CD14-positive monocyte (primary cell): Measurements from ENCODE around the gene RPTOR. TPM values are rescaled to one million over a fixed set of nuclear protein-coding genes. Genes with fewer than 3 reads are reported as not detected.

Experiments
- DNase-seq, 3 donors: peaks; one replicate each; pipeline ENCODE4 v3.0.0-alpha.2; 2011 to 2022
- H2AFZ ChIP-seq: 2 replicates; pipeline ENCODE4 v1.6.0; 2012; ENCODE audit warnings: mild to moderate bottlenecking, low read depth, low read length, inconsistent platforms; ENCODE audit not compliant: insufficient read depth, poor library complexity, severe bottlenecking
- H3K27ac ChIP-seq, 2 donors: 1 replicate in 1 of 2; 2 replicates in 1 of 2; pipeline ENCODE4 v1.5.1; 2012 to 2013; ENCODE audit warnings: low read length in 2 of 2, control low read depth in 1 of 2, inconsistent platforms in 1 of 2, low read depth in 1 of 2, mild to moderate bottlenecking in 1 of 2
- H3K27me3 ChIP-seq, 2 donors: one replicate each; pipeline versions ENCODE4 v1.6.0 to v1.6.1; 2011 to 2013; ENCODE audit warnings: low read length in 2 of 2; ENCODE audit not compliant: control insufficient read depth in 2 of 2, insufficient read depth in 2 of 2
- H3K36me3 ChIP-seq, 2 donors: replicated peaks in 1 of 2; 1 replicate in 1 of 2; 2 replicates in 1 of 2; pipeline versions ENCODE4 v1.5.1 to v1.6.1; 2012 to 2013; ENCODE audit warnings: low read length in 2 of 2, control low read depth in 1 of 2, inconsistent platforms in 1 of 2, mild to moderate bottlenecking in 1 of 2; ENCODE audit not compliant: insufficient read depth in 2 of 2, control insufficient read depth in 1 of 2
- H3K4me1 ChIP-seq, 2 donors: 1 replicate in 1 of 2; 2 replicates in 1 of 2; pipeline versions ENCODE4 v1.5.1 to v1.6.1; 2012 to 2013; ENCODE audit warnings: low read length in 2 of 2, control low read depth in 1 of 2, inconsistent platforms in 1 of 2, mild to moderate bottlenecking in 1 of 2, moderate library complexity in 1 of 2; ENCODE audit not compliant: insufficient read depth in 2 of 2, control insufficient read depth in 1 of 2
- H3K4me2 ChIP-seq: replicated peaks from 2 replicates; pipeline ENCODE3; 2012; ENCODE audit warnings: low read length, moderate library complexity, mild to moderate bottlenecking; ENCODE audit not compliant: poor library complexity, severe bottlenecking; ENCODE audit errors: extremely low read depth
- H3K4me3 ChIP-seq, 3 experiments: fragments of 200-600 bp in 1 of 3; sonication (generic) in 1 of 3; replicated peaks in 1 of 3; 1 replicate in 2 of 3; 2 replicates in 1 of 3; pipeline ENCODE4 v1.5.1; 2011 to 2013; ENCODE audit warnings: low read length in 3 of 3, mild to moderate bottlenecking in 3 of 3, control low read depth in 2 of 3, low read depth in 2 of 3, inconsistent platforms in 1 of 3, moderate library complexity in 1 of 3
- H3K79me2 ChIP-seq: 2 replicates; pipeline ENCODE4 v1.6.0; 2012; ENCODE audit warnings: mild to moderate bottlenecking, control low read depth, inconsistent platforms, low read length, moderate library complexity; ENCODE audit not compliant: insufficient read depth
- H3K9ac ChIP-seq: 2 replicates; pipeline ENCODE4 v1.6.0; 2017; ENCODE audit warnings: low read length, mild to moderate bottlenecking; ENCODE audit not compliant: insufficient read depth, poor library complexity, severe bottlenecking
- H3K9me3 ChIP-seq, 2 donors: replicated peaks in 1 of 2; 1 replicate in 1 of 2; 2 replicates in 1 of 2; pipeline versions ENCODE4 v1.5.1 to v1.6.1; 2012 to 2013; ENCODE audit warnings: low read length in 2 of 2, control low read depth in 1 of 2; ENCODE audit not compliant: control insufficient read depth in 1 of 2, insufficient read depth in 1 of 2
- H4K20me1 ChIP-seq: 2 replicates; pipeline ENCODE4 v1.6.0; 2012; ENCODE audit warnings: mild to moderate bottlenecking, low read length, control low read depth, moderate library complexity; ENCODE audit not compliant: insufficient read depth
- H3K27ac Mint-ChIP-seq, 7 donors: one replicate each; pipeline ENCODE4 v1.8.0; 2020; ENCODE audit warnings: mild to moderate bottlenecking in 7 of 7, mixed read lengths in 7 of 7, moderate library complexity in 6 of 7, inconsistent platforms in 2 of 7
- H3K27me3 Mint-ChIP-seq, 3 donors: one replicate each; pipeline ENCODE4 v1.8.0; 2021 to 2022; ENCODE audit warnings: low read depth in 3 of 3, mild to moderate bottlenecking in 3 of 3, mixed read lengths in 3 of 3, moderate library complexity in 3 of 3, inconsistent platforms in 1 of 3
- H3K36me3 Mint-ChIP-seq, 2 donors: one replicate each; pipeline ENCODE4 v1.8.0; 2020; ENCODE audit warnings: mixed read lengths in 2 of 2, inconsistent platforms in 1 of 2, mild to moderate bottlenecking in 1 of 2
- H3K4me1 Mint-ChIP-seq: one replicate; pipeline ENCODE4 v1.8.0; 2020; ENCODE audit warnings: mild to moderate bottlenecking, mixed read lengths
- H3K4me3 Mint-ChIP-seq, 2 donors: one replicate each; pipeline ENCODE4 v1.8.0; 2020; ENCODE audit warnings: mild to moderate bottlenecking in 2 of 2, mixed read lengths in 2 of 2, moderate library complexity in 1 of 2
- H3K9me3 Mint-ChIP-seq, 7 donors: one replicate each; pipeline ENCODE4 v1.8.0; 2020 to 2022; ENCODE audit warnings: mixed read lengths in 7 of 7, mild to moderate bottlenecking in 6 of 7, moderate library complexity in 6 of 7, inconsistent platforms in 2 of 7
- WGBS: methylation state at CpG from one replicate; pipeline ENCODE4 v1.1.5; 2013; ENCODE audit warnings: missing lambda C conversion rate; ENCODE audit not compliant: insufficient coverage; 5-methylcytosine and 5-hydroxymethylcytosine counted together
- intact Hi-C, 2 donors: fragments of 100-400 bp; cut with micrococcal nuclease; formaldehyde crosslinking; loops; one replicate each; pipeline versions ENCODE4 v1.15.0 to v1.15.1; 2023
- polyA plus RNA-seq, 3 donors: library from polyadenylated mRNA; depleted of rRNA in 1 of 3; unstranded in 2 of 3; stranded (reverse) in 1 of 3; fragments of 300-500 nt in 2 of 3; fragments of >200 nt in 1 of 3; fragmentation: Illumina TruSeq in 2 of 3; gene quantifications; 1 replicate in 2 of 3; 2 replicates in 1 of 3; pipeline ENCODE4 v1.2.3, GENCODE V29; 2012 to 2021
- TF ChIP-seq, protein P1 (sequence below): fragments of 200-600 bp; IDR thresholded peaks from one replicate; pipeline ENCODE4 v1.8.0; 2022; ENCODE audit warnings: antibody characterized with exemption, mild to moderate bottlenecking

RPTOR gene
- polyA plus RNA-seq, 3 donors: 1.1 to 8.7 (median 2.6) TPM

DNA sequence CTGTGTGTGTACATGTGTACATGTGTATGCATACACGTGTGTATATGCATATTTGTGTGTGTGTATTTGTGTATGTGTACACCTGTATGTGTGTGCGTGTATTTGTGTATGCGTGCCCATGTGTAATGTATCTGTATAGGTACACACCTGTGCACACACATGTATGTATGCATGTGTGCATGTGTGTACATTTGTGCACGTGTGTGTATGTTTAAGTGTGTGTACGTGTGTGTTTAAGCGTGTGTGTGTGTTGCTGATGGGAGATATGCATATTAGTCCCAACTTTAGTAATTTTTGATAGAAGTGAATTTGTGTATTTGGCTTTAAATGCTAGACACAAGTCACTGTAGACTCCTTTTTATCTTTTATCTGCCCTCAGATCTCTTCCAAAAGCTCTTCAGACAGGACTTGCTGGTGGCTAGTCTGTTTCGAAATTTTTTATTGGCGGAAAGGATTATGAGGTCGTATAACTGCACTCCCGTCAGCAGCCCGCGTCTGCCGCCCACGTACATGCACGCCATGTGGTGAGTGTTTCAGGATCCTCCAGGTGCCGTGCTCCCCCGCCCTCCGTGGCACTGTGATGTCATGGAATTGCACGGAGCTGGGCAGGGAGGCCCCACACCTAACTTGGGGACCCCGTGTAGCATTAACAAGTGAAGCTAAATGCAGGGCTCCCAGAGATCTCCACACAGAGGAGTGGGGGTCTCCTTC, 278.2 kb downstream of the RPTOR start:
- 76% methylated on average over 16 of the region's 20 CpGs for WGBS
- intact Hi-C loops: loop anchor here in 1 of 2 donors (10.0 kb wide), 1 partner anchor 152 kb away; no protein-coding TSS in a partner anchor
- Histone ChIP-seq H3K4me3 (no peak overlapping the region), H4K20me1 (no peaks in the 10 kb centered on the region), H3K27ac (no peak overlapping the region), H3K27me3 (no peaks in the 10 kb centered on the region), H3K9me3 (peaks cover 9 to 12% of the 10 kb centered on the region in 2 donors), H3K36me3 (peaks cover 22 to 45% of the 10 kb centered on the region in 2 donors), H3K9ac (no peak overlapping the region), H2AFZ (no peak overlapping the region), H3K4me1 (peaks cover 20 to 50% of the 10 kb centered on the region in 2 donors), H3K79me2 (no peaks in the 10 kb centered on the region), H3K4me2 (no peak overlapping the region)
- H3K4me3 Mint-ChIP-seq: no peak overlapping the region
- H3K36me3 Mint-ChIP-seq: peaks cover 51 to 65% of the 10 kb centered on the region in 2 donors
- no peak for DNase-seq
- H3K4me1 Mint-ChIP-seq: peaks cover 36% of the 10 kb centered on the region
- peaks cover 6 to 19% (median 10%) of the 10 kb centered on the region in 7 donors for H3K9me3 Mint-ChIP-seq
- peaks cover 0 to 5% (median 0%) of the 10 kb centered on the region in 3 donors for H3K27me3 Mint-ChIP-seq
- peak overlapping the region in 2 of 7 donors; percentile 3 to 66 for H3K27ac Mint-ChIP-seq
- TF ChIP-seq, protein P1, sequence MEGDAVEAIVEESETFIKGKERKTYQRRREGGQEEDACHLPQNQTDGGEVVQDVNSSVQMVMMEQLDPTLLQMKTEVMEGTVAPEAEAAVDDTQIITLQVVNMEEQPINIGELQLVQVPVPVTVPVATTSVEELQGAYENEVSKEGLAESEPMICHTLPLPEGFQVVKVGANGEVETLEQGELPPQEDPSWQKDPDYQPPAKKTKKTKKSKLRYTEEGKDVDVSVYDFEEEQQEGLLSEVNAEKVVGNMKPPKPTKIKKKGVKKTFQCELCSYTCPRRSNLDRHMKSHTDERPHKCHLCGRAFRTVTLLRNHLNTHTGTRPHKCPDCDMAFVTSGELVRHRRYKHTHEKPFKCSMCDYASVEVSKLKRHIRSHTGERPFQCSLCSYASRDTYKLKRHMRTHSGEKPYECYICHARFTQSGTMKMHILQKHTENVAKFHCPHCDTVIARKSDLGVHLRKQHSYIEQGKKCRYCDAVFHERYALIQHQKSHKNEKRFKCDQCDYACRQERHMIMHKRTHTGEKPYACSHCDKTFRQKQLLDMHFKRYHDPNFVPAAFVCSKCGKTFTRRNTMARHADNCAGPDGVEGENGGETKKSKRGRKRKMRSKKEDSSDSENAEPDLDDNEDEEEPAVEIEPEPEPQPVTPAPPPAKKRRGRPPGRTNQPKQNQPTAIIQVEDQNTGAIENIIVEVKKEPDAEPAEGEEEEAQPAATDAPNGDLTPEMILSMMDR: no peak

DNA sequence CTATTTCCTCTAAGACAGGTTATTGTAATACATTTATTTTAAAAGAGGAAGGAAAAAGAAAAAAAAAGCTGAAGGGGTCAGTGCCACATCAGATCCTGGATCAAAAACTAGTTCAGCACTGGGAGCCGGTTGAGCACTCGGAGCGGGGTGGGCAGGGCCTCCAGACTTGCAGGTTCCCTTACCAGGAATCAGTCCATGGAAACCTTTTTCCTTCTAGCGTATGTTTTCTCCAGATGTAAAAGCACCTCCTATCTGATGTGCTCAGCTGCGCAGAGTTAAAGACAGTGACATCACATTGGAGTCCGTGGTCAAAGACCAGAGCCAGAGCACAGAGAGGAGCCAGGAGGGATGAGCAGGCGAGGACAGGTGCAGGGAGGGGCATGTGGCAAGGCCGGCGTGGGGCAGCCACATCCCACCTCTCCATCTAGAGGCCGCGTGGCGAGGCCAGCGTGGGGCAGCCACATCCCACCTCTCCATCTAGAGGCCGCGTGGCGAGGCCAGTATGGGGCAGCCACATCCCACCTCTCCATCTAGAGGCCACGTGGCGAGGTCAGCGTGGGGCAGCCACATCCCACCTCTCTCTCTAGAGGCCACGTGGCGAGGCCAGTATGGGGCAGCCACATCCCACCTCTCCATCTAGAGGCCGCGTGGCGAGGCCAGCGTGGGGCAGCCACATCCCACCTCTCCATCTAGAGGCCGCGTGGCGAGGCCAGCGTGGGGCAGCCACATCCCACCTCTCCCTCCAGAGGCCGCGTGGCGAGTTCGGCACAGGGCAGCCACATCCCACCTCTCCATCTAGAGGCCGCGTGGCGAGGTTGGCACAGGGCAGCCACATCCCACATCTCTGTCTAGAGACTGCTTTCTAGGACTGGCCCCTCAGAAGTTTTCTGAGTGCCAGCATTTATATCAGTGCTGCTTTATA, 280.2 kb downstream of the RPTOR start:
- peaks cover 23 to 48% of the 10 kb centered on the region in 2 donors for H3K36me3 ChIP-seq
- intact Hi-C loops: loop anchor here in 1 of 2 donors (10.0 kb wide), 1 partner anchor 150 kb away; no protein-coding TSS in a partner anchor

More for the DNA sequence above, 280.2 kb downstream of the RPTOR start:
- DNase-seq: no peak
- no peaks in the 10 kb centered on the region for H4K20me1 ChIP-seq
- H3K4me2 ChIP-seq: no peak overlapping the region
- peaks cover 19% of the 10 kb centered on the region for H3K4me1 Mint-ChIP-seq
- H3K27ac Mint-ChIP-seq: peak overlapping the region in 1 of 7 donors; percentile 26
- no peak overlapping the region for H2AFZ ChIP-seq
- no peak overlapping the region for H3K4me3 ChIP-seq
- peaks cover 0 to 4% (median 0%) of the 10 kb centered on the region in 3 donors for H3K27me3 Mint-ChIP-seq
- H3K27ac ChIP-seq: no peak overlapping the region
- peaks cover 9 to 12% of the 10 kb centered on the region in 2 donors for H3K9me3 ChIP-seq
- WGBS: 89% methylated on average over 30 of the region's 36 CpGs
- H3K27me3 ChIP-seq: no peaks in the 10 kb centered on the region
- no peak overlapping the region for H3K9ac ChIP-seq
- H3K36me3 Mint-ChIP-seq: peaks cover 54 to 63% of the 10 kb centered on the region in 2 donors
- peaks cover 5 to 30% of the 10 kb centered on the region in 2 donors for H3K4me1 ChIP-seq
- peaks cover under 1 to 19% (median 10%) of the 10 kb centered on the region in 7 donors for H3K9me3 Mint-ChIP-seq
- no peak overlapping the region for H3K4me3 Mint-ChIP-seq
- TF ChIP-seq, protein P1: no peak
- no peaks in the 10 kb centered on the region for H3K79me2 ChIP-seq
